Limb (tissue), 2 donors: ENCODE measurements around the gene NEURL1B.

Experiments
- DNase-seq, 2 donors: peaks; one replicate each; pipeline ENCODE4 v3.0.0-alpha.2; 2016; ENCODE audit errors: extremely low spot score in 2 of 2

Gene NEURL1B

GRCh38 chr5:172730222-172730621 is 89.2 kb downstream of the NEURL1B start:
- DNase-seq = no peak

GRCh38 chr5:172730981-172731679 is 90.1 kb downstream of the NEURL1B start:
- DNase-seq = no peak

DNA sequence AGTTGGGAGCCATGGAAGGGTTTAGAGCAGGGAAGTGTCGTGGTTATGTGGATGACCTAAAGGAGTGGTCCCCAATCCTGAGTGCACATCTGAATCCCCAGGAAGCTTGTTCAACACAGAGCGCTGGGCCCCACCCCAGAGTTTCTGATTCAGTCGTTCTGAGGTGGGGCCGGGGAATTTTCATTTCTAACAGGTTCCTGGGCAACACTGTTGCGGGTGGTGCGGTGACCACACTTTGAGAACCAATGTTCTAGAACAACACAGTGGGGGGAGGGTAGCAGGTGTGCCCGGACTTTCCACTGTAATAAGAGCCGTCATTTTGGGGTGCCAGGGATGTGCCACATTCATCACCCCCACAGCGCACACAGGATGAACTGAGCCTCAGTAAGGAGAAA is 90.6 kb downstream of the NEURL1B start:
- no peak for DNase-seq

DNA sequence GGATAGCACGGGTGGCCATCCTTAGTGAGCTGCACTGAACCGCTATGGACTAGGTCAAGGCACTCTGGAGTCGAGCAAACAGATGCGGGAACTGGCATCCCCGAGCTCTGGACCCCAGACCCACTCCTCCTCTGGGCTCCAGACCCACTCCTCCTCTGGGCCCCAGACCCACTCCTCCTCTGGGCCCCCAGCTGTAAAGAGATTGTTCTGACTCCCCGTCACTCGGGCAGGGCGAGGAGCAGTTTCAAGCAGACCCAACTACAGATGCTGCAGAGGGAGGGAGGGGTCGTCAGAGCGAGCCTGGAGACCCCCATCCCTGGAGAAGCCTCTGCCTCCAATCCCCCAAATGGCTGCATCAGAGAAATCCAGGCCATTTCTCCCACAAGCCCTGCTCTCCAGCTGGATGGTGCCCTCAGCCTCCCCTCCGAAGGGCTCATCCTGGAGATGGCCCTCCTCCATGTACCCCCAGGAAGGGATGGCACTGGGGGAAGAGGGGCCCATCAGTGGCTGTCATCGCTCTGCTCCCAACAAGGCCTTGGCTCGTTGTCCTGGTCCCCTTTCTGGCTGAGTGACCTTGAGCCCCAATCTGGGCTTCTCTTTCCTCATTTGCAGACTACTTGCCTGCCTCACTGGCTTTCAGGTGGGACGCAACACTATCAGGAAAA is 91.3 kb downstream of the NEURL1B start:
- DNase-seq = no peak

DNA sequence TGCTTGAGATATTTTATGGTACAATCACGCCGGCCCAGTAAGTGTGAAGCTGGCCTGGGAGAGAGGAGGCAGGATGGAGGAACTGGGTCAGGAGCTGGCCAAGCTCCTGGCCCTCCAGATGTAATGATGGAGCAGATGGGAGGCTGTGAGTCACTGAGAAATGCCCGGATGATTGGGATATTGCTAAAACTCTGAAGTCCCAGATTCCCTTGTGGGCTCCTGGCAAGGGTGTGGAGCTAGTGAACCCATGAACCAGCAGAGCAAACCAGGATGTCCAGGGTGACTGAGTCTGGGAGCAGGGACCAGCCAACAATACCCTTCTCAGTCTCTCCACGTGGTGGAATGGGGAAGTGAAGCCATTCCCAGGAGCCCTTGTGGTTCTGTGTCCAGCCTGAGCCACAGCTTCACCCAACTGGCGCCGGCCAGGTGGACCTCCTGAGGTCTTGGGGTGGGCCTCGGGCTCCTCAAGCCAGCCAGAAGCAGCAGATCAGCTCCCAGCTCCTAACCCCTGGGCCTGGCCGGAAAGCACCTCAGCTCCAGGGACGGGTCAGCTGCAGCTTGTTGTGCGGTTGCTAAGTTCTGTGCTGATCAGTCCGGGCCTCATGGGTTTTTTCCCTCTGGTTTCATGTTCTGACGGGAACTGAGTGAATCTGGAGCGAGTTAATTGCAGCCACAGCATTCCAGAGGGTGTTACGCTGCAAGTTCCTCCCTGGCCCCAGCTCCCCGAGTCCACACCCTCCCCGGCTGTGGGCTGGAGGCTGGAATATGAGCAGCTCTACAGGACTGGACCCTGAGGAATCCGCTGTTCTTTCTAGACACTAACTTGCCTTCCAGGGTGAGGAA is 92.3 kb downstream of the NEURL1B start:
- peak; percentile 75 to 78 for DNase-seq

DNA sequence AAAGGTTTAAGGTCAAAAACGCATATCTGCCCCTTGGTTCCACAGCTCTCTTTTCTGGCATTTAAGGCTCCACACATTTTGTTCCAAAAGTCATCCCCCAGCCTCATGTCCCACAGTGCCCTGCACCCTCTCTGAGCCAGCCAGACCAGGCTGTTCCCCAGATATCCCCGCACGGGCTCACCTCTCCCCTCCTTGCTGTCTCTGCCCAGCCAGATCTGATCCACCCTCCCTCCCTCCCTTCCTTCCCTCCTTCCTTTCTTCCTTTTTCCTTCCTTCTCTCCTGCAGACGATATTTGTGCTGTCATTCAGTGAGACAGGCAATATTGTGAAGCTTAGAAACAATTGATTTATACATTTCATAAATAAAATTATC is 92.9 kb downstream of the NEURL1B start:
- DNase-seq = no peak

- no peak for DNase-seq
Measured at GRCh38 chr5:172735141-172735831, 94.2 kb downstream of the NEURL1B start.

DNA sequence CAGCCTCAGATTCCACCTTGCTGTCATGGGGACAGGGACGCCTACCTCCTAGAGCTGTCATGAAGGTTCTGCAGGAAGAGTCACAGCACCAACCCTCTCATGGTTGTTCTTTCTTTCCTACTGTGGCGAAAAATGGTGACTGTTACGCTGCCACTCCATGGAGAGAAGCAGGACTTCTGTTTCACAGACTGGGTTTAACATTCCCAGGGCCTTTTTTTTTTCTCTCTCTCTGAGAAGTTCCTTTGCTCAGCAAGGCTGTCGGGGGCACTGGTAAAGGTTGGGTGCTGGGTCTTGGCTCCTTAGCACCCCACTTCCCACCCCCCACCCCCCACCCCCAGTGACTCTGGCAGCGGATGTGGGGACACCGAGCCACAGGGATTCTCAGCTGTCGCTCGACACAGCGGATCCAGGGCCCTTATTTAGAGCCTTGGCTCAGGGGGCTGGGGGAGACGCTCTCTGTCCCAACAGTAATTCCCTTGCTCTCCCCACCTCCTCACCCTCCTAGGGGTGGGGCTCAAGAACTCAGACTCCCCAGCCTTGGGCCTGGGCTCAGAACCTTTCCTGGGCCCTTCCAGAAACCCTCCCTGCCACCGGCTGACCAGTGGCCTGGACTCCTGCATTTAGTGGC is 95.6 kb downstream of the NEURL1B start:
- DNase-seq = no peak

DNA sequence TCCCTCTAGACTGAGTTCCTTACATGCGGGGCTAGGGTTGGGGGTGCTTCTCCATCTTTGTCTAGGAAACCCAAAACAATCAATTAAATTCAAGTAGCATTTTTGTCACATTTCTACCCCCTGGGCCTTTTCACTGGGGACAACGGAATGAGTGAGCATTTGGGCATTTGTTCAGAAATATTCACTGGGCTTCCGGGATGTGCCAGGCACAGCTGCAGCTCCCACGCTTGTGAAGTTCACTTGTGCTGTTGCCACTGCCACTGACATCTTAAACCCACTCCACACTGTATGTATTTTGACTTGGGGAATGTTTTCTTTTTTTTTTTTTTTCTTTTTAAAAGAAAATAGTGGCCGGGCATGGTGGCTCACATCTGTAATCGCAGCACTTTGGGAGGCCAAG is 98.3 kb downstream of the NEURL1B start:
- DNase-seq = no peak

DNA sequence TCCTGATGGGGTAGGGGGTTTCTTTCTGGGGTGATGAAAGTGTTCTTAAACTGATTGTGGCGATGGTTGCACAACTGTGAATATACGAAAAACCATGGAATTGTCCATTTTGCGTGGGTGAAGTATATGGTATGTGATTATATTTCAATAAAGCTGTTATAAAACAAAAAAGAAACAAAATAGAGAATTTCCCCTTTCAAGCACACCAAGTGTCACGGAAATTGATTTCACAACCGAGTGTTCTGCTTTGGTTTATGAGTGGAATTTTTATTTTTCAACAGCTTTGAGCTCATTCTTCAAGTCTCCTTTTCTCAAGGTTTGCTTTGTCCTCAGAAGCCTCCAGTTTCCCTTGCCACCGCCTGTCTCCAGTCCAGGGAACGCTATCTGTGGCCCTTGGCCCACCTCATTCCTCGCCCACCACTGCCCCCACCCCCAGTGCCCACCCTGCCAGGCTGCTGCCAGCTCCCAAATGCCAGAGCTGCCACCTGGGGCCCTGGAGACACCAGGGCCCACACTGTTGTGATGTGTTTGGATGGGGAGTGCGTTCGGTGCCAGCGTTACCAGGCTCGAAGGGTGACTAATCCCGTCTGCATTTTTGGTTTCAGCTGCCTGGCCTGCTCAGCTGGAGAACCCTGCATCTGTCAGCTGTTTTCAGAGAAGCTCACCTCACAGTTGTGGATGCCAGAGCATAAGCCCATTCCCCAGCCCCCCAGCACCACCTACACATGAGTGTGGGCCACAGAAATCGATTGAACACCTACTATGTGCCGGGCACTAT is 99.6 kb downstream of the NEURL1B start:
- peak; percentile 72 to 77 for DNase-seq
